AG08396 (cell line): Measurements from ENCODE around the gene C4A.
"Not testable (repeated sequence)": the region's sequence is repeated elsewhere in the genome, so short reads cannot be mapped to it uniquely, and the experiment has no call there.

Experiments
- DNase-seq: peaks from one replicate; pipeline ENCODE4 v3.0.0; 2012; ENCODE audit warnings: low spot score, mixed read lengths

C4A gene

DNA sequence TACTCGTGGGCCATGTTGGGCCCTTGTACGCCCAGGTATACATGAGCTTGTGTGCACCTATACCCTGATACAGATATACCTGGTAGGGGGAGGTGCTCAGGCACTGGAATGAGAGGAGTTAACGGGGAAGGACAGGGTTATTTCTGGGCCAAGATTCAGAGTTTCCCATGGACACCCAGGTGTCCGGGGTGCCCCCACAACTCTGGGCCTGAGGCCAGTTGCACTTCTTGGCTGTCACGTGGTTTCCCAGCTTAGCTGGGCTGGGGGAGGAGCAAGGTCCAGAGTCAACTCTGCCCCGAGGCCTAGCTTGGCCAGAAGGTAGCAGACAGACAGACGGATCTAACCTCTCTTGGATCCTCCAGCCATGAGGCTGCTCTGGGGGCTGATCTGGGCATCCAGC is at the start of gene C4A:
TSS of gene C4A (plus strand) at position 314 of the 400 bp plus-strand sequence. CDS start at position 365, 51 bp downstream.
- DNase-seq = not testable (repeated sequence)

DNA sequence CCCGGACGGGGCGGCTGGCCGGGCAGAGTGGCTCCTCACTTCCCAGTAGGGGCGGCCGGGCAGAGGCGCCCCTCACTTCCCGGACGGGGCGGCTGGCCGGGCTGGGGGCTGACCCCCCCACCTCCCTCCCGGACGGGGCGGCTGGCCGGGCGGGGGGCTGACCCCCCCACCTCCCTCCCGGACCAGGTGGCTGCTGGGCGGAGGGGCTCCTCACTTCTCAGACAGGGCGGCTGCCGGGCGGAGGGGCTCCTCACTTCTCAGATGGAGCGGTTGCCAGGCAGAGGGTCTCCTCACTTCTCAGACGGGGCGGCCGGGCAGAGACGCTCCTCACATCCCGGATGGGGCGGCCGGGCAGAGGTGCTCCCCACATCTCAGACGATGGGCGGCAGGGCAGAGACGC is 49.7 kb upstream of the C4A start:
- DNase-seq = not testable (repeated sequence)

DNA sequence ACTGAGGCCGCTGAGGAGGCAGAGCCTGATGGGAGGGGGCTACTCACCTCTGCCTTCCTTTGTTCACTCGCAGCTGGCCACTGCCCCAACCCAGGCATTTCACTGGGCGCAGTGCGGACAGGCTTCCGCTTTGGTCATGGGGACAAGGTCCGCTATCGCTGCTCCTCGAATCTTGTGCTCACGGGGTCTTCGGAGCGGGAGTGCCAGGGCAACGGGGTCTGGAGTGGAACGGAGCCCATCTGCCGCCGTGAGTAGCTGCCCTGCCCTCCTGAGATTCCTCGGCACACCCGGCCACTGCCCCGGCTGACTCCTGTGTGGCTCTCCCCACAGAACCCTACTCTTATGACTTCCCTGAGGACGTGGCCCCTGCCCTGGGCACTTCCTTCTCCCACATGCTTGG is 48.3 kb upstream of the C4A start:
- DNase-seq = no peak

DNA sequence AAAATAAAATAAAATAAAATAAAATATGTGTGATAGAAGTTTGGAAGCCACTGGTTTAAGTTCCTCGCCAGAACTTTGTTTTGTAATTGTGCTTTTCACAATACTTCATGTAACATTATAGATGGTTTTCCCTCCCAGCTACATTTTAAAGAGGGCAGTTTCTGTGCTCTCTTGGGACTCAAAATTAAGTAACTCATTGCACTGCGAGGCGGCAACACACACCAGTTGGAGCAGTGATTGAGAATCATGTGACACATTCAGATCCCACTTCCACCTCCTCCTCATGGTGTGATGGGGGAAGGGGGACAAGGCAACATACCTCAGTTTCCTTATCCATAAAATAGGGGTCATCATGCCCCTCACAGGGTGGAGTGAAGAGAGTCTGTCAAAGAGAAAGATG is 46.8 kb upstream of the C4A start:
- DNase-seq = no peak

DNA sequence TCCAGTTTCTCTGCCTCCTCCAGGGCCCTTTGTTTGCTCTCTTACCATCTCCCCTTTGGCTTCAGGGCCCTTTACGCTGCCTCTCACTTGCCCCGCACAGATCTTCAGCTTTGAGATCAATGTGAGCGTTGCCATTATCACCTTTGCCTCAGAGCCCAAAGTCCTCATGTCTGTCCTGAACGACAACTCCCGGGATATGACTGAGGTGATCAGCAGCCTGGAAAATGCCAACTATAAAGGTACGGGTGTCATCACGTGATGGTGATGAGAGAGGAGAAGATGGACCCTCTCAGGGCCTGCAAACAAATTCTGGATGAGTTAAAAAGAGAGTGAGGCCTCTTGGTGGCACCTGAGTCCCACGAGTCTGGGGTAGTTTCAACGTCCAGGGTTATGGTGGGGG is 46.0 kb upstream of the C4A start:
- DNase-seq = no peak

DNA sequence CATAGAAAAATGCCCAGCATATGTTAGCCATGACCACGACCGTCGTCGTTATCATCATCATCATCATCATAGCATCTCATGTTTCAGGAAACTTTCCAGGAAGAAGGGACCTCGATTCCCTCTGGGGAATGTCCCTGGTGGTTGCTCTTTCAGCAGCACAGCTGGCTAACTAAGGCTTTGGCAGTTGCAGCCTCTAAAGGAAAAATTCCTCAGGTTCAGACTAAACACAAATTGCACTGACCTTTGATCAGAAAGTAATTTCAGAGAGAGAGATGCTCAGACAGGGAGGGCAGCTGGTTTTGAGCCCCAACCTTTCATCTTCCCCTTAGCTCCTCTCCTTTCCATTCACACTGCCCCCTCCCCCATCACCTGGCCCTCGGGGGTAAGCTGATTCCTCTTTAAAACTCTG is 41.6 kb upstream of the C4A start:
- DNase-seq = peak; percentile 42

DNA sequence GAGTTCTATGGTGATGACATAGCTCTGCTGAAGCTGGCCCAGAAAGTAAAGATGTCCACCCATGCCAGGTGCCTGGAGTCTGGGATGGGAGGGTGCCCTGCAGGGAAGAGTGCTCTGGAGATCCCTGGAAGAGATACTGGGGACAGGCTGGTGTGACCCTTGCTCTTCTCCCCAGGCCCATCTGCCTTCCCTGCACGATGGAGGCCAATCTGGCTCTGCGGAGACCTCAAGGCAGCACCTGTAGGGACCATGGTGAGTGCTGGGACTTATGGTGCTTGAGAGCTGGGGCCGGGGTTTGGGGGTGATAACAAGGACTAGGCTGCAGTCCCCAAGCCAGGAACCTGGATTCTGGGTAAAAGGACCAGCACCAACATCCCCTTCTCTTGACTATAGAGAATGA is 38.1 kb upstream of the C4A start:
- DNase-seq = no peak

DNA sequence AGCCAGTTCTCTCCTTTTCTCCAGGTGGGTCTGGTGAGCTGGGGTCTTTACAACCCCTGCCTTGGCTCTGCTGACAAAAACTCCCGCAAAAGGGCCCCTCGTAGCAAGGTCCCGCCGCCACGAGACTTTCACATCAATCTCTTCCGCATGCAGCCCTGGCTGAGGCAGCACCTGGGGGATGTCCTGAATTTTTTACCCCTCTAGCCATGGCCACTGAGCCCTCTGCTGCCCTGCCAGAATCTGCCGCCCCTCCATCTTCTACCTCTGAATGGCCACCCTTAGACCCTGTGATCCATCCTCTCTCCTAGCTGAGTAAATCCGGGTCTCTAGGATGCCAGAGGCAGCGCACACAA is 36.7 kb upstream of the C4A start:
- DNase-seq = no peak

DNA sequence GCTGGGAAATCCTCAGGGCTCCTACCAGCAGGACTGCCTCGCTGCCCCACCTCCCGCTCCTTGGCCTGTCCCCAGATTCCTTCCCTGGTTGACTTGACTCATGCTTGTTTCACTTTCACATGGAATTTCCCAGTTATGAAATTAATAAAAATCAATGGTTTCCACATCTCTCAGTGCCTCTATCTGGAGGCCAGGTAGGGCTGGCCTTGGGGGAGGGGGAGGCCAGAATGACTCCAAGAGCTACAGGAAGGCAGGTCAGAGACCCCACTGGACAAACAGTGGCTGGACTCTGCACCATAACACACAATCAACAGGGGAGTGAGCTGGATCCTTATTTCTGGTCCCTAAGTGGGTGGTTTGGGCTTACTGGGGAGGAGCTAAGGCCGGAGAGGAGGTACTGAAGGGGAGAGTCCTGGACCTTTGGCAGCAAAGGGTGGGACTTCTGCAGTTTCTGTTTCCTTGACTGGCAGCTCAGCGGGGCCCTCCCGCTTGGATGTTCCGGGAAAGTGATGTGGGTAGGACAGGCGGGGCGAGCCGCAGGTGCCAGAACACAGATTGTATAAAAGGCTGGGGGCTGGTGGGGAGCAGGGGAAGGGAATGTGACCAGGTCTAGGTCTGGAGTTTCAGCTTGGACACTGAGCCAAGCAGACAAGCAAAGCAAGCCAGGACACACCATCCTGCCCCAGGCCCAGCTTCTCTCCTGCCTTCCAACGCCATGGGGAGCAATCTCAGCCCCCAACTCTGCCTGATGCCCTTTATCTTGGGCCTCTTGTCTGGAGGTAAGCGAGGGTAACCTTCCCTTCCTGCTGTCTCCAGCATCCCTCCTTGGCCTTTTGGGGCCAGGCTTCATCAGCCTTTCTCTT is 36.1 kb upstream of the C4A start, which contains the start of gene CFB:
TSS of gene CFB (plus strand) at position 589 of the 863 bp plus-strand sequence. CDS start at position 716, 127 bp downstream.
- DNase-seq = peak; percentile 88

DNA sequence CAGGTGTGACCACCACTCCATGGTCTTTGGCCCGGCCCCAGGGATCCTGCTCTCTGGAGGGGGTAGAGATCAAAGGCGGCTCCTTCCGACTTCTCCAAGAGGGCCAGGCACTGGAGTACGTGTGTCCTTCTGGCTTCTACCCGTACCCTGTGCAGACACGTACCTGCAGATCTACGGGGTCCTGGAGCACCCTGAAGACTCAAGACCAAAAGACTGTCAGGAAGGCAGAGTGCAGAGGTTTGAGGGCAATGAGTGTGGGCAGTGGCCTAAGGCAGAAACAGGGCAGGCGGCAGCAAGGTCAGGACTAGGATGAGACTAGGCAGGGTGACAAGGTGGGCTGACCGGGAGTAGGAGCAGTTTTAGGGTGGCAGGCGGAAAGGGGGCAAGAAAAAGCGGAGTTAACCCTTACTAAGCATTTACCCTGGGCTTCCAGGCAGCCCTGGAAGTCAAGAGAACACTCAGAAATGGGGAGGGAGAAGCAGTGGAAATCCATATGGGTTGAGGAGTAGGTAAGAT is 35.4 kb upstream of the C4A start:
- DNase-seq = no peak

DNA sequence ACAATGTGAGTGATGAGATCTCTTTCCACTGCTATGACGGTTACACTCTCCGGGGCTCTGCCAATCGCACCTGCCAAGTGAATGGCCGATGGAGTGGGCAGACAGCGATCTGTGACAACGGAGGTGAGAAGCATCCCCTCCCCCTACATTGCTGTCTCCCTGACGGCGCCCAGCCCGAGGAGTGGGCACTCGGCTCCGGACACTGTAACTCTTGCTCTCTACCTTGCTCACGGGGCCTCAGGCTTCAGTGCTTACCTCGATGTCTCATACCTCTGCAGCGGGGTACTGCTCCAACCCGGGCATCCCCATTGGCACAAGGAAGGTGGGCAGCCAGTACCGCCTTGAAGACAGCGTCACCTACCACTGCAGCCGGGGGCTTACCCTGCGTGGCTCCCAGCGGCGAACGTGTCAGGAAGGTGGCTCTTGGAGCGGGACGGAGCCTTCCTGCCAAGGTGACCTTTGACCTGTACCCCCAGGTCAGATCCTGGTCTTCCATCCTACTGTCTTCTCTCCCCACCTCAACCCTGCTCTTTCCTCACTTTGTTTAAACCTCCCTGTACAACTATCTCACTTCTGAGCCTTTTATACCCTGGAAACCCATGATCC is 34.7 kb upstream of the C4A start:
- DNase-seq = no peak

DNA sequence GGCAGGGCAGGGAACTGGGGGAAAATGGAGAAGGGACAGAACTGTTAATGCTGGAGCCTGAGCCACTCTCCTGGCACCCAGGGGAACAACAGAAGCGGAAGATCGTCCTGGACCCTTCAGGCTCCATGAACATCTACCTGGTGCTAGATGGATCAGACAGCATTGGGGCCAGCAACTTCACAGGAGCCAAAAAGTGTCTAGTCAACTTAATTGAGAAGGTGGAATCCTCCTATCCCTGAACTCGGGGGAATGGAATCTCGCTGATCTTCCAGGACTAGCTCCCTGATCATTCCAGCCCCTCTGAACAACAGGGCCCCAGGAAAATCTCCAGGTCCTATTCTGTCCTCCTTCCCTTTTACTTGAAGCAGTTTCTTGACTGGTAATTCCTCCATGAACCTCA is 34.0 kb upstream of the C4A start:
- DNase-seq = no peak

DNA sequence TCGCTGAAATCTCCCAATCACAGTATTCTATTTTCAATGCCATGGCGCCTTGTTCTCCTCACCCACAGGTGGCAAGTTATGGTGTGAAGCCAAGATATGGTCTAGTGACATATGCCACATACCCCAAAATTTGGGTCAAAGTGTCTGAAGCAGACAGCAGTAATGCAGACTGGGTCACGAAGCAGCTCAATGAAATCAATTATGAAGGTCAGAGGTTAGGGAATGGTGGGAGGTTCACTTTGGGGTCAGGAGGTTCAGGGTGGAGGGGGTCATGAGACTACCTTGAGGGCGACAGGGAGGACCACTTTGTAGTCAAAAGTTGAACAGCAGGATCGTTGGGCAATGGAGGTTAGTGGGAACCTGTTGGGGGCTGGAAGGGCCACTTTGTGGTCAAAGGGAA is 33.6 kb upstream of the C4A start:
- no peak for DNase-seq

DNA sequence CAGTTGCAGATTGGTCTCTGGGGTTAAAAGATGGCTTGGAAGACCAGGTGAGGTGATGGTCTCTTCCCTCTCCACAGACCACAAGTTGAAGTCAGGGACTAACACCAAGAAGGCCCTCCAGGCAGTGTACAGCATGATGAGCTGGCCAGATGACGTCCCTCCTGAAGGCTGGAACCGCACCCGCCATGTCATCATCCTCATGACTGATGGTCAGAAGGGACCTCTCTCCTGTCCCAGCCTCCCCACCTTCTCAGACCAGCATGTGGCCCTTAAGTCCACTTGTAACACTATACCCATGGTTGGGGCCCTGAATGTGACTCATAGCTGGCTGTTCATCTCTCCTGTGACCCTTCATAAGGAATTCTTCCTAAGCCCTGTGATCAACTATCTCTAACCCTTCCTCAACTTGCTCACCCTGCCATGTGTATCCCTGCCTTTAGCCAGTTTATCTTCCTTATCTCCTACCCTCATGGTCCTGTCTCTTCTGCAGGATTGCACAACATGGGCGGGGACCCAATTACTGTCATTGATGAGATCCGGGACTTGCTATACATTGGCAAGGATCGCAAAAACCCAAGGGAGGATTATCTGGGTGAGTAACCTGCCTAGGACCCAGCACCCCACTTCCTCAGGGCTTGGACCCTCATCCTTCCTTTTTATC is 33.0 kb upstream of the C4A start:
- no peak for DNase-seq

DNA sequence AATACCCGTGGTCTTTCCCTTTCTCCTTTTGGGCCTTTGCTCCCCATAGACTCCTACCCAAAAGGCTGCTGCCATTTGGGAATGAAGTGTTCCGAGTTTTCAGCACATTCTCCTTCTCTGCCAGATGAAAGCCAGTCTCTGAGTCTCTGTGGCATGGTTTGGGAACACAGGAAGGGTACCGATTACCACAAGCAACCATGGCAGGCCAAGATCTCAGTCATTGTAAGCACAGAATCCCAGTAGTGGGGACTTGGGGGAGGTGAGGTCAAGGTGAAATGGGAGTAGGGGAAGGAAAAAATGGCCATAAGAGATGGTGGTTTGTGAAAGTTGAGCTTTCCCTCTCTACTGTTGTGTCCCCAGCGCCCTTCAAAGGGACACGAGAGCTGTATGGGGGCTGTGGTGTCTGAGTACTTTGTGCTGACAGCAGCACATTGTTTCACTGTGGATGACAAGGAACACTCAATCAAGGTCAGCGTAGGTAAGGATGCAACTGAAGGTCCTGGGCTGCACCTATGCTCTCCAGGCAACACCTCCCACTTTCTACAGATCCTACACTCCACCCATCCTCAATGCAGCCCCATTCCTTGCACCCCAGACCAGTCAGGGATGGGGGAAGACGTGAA is 31.8 kb upstream of the C4A start:
- no peak for DNase-seq

DNA sequence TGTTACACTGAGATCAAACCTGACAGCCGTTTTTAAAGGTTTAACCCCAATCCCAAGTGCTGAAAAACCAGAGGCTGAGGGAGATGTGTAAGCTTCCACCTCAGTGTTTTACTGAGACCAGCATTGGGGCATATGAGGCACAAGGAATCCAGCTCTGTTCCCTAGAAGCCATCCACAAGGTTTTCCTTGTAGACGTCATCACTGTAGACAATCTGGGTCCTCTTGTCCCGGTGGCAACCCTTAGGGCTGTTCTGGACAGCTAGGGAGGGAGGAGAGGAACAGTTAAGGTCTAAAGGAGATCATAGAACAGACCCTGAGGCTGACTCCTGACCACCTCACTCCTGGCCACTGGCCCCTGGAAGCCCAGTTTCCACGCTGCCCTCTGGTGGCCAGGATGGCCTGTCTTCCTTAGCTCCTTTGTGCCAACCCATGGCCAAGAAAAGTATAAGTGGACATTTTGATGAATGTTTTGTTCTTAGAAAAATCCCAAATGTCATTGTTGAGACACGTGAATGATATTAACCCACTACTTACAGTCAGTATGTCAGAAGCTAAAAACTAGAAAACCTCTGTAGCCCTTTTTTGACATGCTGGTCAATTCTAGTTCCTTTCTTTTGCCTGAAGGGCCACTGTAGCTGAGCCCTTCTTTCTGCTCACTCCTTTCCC is 29.6 kb upstream of the C4A start:
- peak; percentile 81 for DNase-seq

DNA sequence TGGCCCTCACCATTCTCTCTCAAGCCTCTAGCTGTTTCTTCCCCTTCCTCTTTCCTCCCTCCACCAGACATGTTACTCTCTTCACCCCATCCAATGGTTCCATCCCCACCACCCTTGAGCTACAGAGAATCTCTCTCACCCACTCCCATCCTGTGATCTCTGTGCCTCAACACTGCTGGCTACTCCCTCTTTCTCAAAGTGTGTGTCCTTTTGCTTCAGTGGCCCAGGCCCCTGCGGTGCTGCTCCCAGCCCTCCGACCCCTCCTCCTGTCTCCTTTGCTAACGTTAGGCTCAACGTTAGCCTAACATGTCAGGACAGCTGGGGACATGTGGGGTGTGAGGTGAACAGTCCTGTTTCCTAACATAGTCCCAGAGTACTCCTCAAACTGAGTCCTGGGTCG is 29.0 kb upstream of the C4A start:
- DNase-seq = no peak

DNA sequence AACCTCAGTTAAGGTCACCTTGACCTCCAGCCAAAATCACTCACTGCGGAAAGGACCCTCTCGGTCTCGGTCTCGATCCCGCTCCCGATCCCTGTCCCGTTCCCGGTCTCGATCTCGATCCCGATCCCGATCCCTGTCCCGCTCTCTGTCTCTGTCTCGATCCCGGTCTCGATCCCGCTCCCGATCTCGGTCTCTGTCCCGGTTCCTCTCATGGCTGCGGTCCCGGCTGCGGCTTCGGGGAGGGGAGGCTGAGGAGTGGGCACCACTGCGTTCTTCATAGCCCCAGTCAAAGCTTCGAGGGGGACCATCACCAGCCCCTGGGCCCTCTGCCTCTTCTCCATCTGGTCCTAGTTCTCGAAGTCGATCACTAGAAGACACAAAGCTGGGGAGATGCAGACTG is 27.3 kb upstream of the C4A start:
- no peak for DNase-seq

DNA sequence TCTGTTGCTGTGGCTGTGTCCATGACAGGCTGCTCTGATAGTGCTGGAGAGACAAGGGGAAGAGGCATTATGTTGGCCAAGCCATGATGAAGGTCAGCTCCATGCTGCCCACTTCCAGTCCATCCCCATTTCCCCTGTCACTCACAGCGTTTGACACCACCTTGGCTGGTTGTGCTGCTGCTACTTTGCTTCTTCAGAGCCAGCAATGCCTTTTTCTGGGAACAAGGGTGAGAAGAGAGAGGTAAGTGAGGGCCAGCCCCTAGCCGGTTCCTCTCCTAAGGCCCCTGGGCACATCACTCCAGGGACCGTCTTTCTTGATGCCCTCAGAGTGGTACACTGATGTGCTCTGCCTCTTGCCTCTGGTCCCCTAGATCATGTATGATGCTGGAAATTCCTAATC is 25.1 kb upstream of the C4A start:
- no peak for DNase-seq

DNA sequence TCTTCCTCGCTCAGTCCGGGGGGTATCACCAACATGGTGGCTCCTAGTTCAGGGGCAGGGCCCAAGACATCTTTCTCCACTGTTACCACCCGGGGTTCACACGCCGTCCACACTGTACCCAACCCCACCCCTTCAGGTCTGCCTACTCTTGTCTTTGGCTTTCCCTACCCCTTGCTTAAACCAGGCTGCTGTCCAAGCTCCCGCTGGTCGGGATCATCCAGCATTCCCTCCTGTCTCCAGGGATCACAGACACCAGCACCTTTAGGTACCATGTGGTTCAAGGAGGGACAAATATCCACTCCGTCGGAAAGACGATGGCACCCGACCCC is 23.5 kb upstream of the C4A start:
- peak; percentile 28 for DNase-seq

DNA sequence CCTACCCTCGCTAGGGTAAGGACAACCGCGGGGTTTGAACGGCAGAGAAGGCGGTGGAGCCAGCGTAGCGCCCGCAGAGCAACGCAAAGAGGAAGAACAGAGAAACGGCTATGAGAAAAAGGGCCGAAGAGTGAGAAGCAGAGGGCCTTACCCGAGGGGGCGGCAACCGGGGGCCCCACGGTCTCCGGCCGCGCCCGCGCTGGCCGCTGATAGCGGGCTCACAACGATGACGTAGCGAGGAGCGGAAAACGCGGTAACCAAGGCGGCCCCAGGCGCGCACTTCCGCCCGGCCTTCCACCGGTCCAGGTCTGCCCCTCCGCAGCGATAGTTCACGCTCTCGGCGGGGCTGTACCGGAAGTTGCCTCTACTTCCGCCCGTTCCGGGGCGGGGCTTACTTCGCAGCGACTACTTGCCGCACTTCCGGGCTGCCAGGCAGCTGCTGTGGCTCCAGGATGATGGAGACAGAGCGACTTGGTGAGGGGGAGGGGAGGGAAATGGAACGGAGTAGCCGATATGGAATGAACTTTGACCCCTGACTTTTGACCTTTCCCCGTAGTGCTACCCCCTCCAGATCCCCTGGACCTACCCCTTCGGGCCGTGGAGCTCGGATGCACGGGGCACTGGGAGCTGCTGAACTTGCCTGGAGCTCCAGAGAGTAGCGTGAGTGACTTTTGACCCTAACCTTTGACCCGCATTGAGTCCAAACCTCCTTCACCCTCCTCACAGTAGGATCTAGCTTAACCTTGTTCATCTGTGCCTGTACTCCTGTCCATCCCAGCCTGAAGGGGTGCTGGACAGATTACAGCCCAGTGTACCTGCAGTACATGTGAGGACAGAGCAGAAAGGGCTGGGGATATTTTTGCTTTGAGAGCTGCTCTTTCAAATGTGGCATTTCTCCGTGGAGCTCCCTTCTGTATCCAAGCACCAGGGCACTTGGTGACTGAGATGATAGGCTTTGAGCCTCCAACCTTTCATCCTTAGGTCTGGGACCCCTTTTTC is 22.8 kb upstream of the C4A start, which contains the start of the genes NELFE and SKIC2:
TSS of gene NELFE (minus strand) at position 231 of the 999 bp plus-strand sequence. CDS start 525 bp downstream, outside the sequence.
TSS of gene SKIC2 (plus strand) at position 435 of the 999 bp plus-strand sequence. CDS start at position 453, 18 bp downstream.
- DNase-seq = peak; percentile 99
